ENCODE measurements around the gene C1orf159.

DNA sequence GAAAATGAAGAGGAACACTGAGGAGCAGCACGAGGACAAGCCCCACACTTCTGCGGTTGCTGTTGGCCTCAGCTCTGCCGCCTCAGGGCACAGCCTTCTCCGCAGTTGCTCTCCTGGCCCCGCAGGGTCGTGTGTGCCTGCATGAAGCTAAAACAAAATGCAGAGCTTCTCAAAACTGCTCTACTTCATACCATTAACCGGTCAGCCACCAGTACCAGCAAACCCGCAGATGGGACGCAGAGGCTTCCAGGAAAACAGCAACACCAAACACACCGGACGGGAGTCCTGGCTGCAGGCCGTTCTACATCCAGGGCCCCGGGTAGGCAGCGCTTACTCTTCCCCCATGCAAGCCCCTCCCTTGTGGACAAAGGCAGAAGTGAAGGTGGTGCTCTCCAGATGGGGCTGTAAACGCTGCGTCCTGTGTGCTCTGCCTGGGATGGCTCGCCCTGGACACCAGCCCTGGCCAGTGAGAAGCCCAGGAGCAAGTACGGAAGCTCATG lies 7.1 kb upstream of the C1orf159 start:
- no peak for TF ChIP-seq EZH2phosphoT487 (IDR thresholded peaks at IDR 0.05; ENCODE audit: insufficient read depth, low read depth)
- no peak for TF ChIP-seq EZH2 (IDR thresholded peaks at IDR 0.05; ENCODE audit: insufficient read depth, poor library complexity, severe bottlenecking)
